BE2C (cell line): ENCODE data around the gene CDH13.

Experiments
- DNase-seq: peaks from one replicate; pipeline ENCODE4 v3.0.0-alpha.2; 2020
- H3K27me3 ChIP-seq: fragments of 250-450 bp; sonication (Bioruptor Pico); 2 replicates; pipeline ENCODE4 v1.5.1; 2020; ENCODE audit warnings: mild to moderate bottlenecking
- H3K36me3 ChIP-seq: fragments of 250-450 bp; sonication (Bioruptor Pico); 2 replicates; pipeline ENCODE4 v1.5.1; 2020; ENCODE audit warnings: mild to moderate bottlenecking
- H3K4me1 ChIP-seq: fragments of 250-450 bp; sonication (Bioruptor Pico); 2 replicates; pipeline ENCODE4 v1.5.1; 2020
- H3K4me3 ChIP-seq: 2 replicates; pipeline ENCODE4 v1.5.1; 2011; ENCODE audit warnings: low read depth, low read length
- H3K9me3 ChIP-seq: fragments of 250-450 bp; sonication (Bioruptor Pico); 2 replicates; pipeline ENCODE4 v1.5.1; 2020
- CTCF ChIP-seq: IDR thresholded peaks from 2 replicates; pipeline ENCODE4 v1.5.1; 2012; ENCODE audit warnings: mild to moderate bottlenecking, low read depth, low read length

The CDH13 gene

GRCh38 chr16:83609178-83609577, 982.4 kb downstream of the CDH13 start:
- no peaks in the 10 kb centered on the region for H3K9me3 ChIP-seq
- TF ChIP-seq CTCF: no peak
- no peak for DNase-seq
- no peaks in the 10 kb centered on the region for H3K27me3 ChIP-seq
- no peaks in the 10 kb centered on the region for H3K4me1 ChIP-seq
- H3K36me3 ChIP-seq: no peaks in the 10 kb centered on the region
- no peak overlapping the region for H3K4me3 ChIP-seq

GRCh38 chr16:83615141-83615952, 988.6 kb downstream of the CDH13 start:
- no peak overlapping the region for H3K4me3 ChIP-seq
- H3K9me3 ChIP-seq: no peaks in the 10 kb centered on the region
- TF ChIP-seq CTCF: no peak
- no peak for DNase-seq
- H3K36me3 ChIP-seq: no peaks in the 10 kb centered on the region
- no peaks in the 10 kb centered on the region for H3K4me1 ChIP-seq
- no peaks in the 10 kb centered on the region for H3K27me3 ChIP-seq

DNA sequence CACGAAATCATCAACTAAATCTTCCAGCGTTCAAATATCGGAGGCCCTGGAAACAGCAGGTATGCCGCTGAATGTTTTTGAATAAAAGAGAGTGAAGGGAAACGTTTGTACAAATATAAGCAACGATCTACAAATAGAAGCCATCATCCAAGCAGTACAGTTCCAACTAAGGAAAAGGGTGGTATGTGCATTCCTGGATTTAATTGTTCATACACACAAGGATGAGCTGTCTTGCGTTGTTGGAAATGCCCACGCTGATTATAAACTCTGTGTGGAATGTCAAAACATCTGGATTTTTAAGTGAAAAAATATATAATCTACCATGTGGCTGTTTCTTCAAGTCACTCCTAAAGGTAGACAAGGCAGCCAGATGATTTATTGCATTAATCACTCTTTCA, 989.2 kb downstream of the CDH13 start:
- Histone ChIP-seq H3K4me3 (no peak overlapping the region), H3K4me1 (no peaks in the 10 kb centered on the region), H3K36me3 (no peaks in the 10 kb centered on the region), H3K9me3 (no peaks in the 10 kb centered on the region), H3K27me3 (no peaks in the 10 kb centered on the region)
- no peak for TF ChIP-seq CTCF
- no peak for DNase-seq

- no peak for DNase-seq
- Histone ChIP-seq H3K36me3 (no peaks in the 10 kb centered on the region), H3K9me3 (no peaks in the 10 kb centered on the region), H3K4me3 (no peak overlapping the region), H3K27me3 (no peaks in the 10 kb centered on the region), H3K4me1 (no peaks in the 10 kb centered on the region)
- TF ChIP-seq CTCF: no peak
Measured at GRCh38 chr16:83619381-83620150, 992.8 kb downstream of the CDH13 start.

DNA sequence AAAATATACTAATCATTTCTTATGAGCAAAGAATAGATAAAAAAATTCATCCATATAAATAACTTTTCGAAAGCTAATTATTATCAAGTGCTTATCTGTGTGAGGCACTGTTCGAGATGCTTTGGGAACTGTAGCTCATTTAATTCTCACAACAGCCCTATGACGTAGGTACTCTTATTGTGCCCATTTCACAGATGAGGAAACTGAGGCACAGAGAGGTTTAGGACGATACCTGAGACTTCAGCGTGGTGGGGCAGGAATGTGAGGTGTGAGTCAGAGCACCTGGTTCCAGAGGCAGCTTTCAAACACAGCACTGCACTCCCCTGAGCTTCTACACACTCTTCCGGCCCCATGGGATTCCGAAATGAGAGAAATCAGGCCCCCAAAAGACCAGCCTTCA, 995.2 kb downstream of the CDH13 start:
- TF ChIP-seq CTCF: no peak
- no peaks in the 10 kb centered on the region for H3K27me3 ChIP-seq
- no peaks in the 10 kb centered on the region for H3K9me3 ChIP-seq
- no peaks in the 10 kb centered on the region for H3K36me3 ChIP-seq
- H3K4me1 ChIP-seq: no peaks in the 10 kb centered on the region
- DNase-seq: no peak
- no peak overlapping the region for H3K4me3 ChIP-seq
